Activated B cell treated with CpG ODN at 0.5 μM for 24 hours (primary cell): ENCODE data around the gene ZC3H13. TPM values are rescaled to one million over a fixed set of nuclear protein-coding genes. Genes with fewer than 3 reads are reported as not detected.

ENCODE experiments used
- ATAC-seq: fragments of 200-7000 bp; cut with Tn5 transposase; one replicate; pipeline ENCODE4 v1.10.0; 2021; ENCODE audit warnings: low read depth, mild to moderate bottlenecking, moderate library complexity
- CTCF ChIA-PET: fragments of 350-600 bp; sonication (Branson Sonifier 250); formaldehyde crosslinking; loops from one replicate; lab custom pipeline; 2021; ENCODE audit warnings: antibody characterized with exemption; lab: Charles Lee
- POLR2A ChIA-PET: fragments of 350-600 bp; sonication (Branson Sonifier 250); formaldehyde crosslinking; loops from one replicate; lab custom pipeline; 2021; ENCODE audit warnings: antibody characterized with exemption; lab: Charles Lee
- DNase-seq: peaks from one replicate; pipeline ENCODE4 v3.0.0; 2022
- H3K27ac Mint-ChIP-seq: one replicate; pipeline ENCODE4 v1.8.0; 2020; ENCODE audit warnings: mixed read lengths
- H3K27me3 Mint-ChIP-seq: one replicate; pipeline ENCODE4 v1.8.0; 2021; ENCODE audit warnings: mixed read lengths
- H3K36me3 Mint-ChIP-seq: one replicate; pipeline ENCODE4 v1.8.0; 2021; ENCODE audit warnings: low read depth, mixed read lengths
- H3K4me1 Mint-ChIP-seq: one replicate; pipeline ENCODE4 v1.8.0; 2021; ENCODE audit warnings: mixed read lengths
- H3K4me3 Mint-ChIP-seq: one replicate; pipeline ENCODE4 v1.8.0; 2020; ENCODE audit warnings: mild to moderate bottlenecking, mixed read lengths
- H3K9me3 Mint-ChIP-seq: one replicate; pipeline ENCODE4 v1.8.0; 2020; ENCODE audit warnings: mixed read lengths
- intact Hi-C: fragments of 100-400 bp; cut with micrococcal nuclease; formaldehyde crosslinking; loops from one replicate; pipeline ENCODE4 v1.15.1; 2024
- total RNA-seq: library from RNA; stranded (reverse); gene quantifications from 2 replicates; pipeline ENCODE4 v1.2.3, GENCODE V29; 2022
- TF ChIP-seq, protein P1 (sequence below): fragments of 200-600 bp; IDR thresholded peaks from one replicate; pipeline ENCODE4 v1.8.0; 2022; ENCODE audit warnings: antibody characterized with exemption, mild to moderate bottlenecking

Gene ZC3H13
- total RNA-seq, 1 donor from 2014 or later = 48.7 TPM

DNA sequence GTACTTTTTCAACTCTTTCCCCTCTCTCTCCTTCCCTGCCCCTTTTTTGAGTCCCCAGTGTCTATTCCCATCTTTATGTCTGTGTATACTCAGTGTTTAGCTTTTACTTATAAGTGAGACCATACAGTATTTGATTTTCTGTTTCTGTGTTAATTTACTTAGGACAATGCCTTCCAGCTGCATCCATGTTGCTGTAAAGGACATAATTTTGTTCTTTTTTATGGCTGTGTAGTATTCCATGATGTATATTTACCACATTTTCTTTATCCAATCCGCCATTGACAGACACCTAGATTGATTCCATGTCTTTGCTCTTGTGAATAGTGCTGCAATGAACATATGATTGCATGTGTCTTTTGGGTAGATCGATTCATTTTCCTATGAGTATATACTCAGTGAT lies 10.7 kb upstream of the ZC3H13 start:
- ChIA-PET CTCF (no interaction called here), POLR2A (no interaction called here)
- TF ChIP-seq, protein P1, sequence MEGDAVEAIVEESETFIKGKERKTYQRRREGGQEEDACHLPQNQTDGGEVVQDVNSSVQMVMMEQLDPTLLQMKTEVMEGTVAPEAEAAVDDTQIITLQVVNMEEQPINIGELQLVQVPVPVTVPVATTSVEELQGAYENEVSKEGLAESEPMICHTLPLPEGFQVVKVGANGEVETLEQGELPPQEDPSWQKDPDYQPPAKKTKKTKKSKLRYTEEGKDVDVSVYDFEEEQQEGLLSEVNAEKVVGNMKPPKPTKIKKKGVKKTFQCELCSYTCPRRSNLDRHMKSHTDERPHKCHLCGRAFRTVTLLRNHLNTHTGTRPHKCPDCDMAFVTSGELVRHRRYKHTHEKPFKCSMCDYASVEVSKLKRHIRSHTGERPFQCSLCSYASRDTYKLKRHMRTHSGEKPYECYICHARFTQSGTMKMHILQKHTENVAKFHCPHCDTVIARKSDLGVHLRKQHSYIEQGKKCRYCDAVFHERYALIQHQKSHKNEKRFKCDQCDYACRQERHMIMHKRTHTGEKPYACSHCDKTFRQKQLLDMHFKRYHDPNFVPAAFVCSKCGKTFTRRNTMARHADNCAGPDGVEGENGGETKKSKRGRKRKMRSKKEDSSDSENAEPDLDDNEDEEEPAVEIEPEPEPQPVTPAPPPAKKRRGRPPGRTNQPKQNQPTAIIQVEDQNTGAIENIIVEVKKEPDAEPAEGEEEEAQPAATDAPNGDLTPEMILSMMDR = no peak
- no peak overlapping the region for H3K4me3 Mint-ChIP-seq
- no peaks in the 10 kb centered on the region for H3K27me3 Mint-ChIP-seq
- DNase-seq (no peak), ATAC-seq (no peak)
- H3K9me3 Mint-ChIP-seq = peaks cover 5% of the 10 kb centered on the region
- H3K4me1 Mint-ChIP-seq = no peaks in the 10 kb centered on the region
- H3K27ac Mint-ChIP-seq = no peak overlapping the region
- intact Hi-C loops = no loop called here
- no peaks in the 10 kb centered on the region for H3K36me3 Mint-ChIP-seq

- H3K27ac Mint-ChIP-seq = no peak overlapping the region
- H3K9me3 Mint-ChIP-seq = peaks cover 5% of the 10 kb centered on the region
- no peaks in the 10 kb centered on the region for H3K36me3 Mint-ChIP-seq
- no peaks in the 10 kb centered on the region for H3K27me3 Mint-ChIP-seq
- DNase-seq = no peak
- intact Hi-C loops = no loop called here
- CTCF ChIA-PET = no interaction called here
- H3K4me1 Mint-ChIP-seq = no peaks in the 10 kb centered on the region
- POLR2A ChIA-PET = no interaction called here
- no peak overlapping the region for H3K4me3 Mint-ChIP-seq
- TF ChIP-seq, protein P1 = no peak
- ATAC-seq = no peak
These were observed 9.6 kb upstream of the ZC3H13 start for GRCh38 chr13:46062185-46062584.

DNA sequence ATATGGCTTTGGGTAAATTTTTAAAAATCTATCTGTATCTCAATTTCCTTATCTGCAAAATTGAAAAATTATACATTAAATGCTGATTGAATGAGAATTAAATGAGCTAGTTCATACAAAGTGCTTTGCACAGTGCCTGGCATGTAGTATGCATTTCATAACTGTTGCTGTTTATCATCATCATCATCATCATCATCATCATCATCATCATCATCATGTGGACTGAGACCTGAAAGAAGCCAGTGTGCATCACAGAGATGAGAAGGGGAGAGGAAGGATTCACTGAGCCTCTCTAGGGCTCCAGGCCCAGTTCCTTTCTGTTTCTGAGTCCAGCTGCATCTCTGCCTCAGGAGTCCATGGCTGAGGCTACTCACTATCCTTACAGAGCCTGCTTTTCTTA lies 6.9 kb upstream of the ZC3H13 start:
- ATAC-seq = no peak
- peaks cover 1% of the 10 kb centered on the region for H3K27me3 Mint-ChIP-seq
- H3K9me3 Mint-ChIP-seq = peaks cover 5% of the 10 kb centered on the region
- H3K4me3 Mint-ChIP-seq = no peak overlapping the region
- intact Hi-C loops = loop anchor here (10.0 kb wide), 1 partner anchor 1485 kb away; the partner anchor contains the start of gene TSC22D1
- TF ChIP-seq, protein P1 = no peak
- no peaks in the 10 kb centered on the region for H3K36me3 Mint-ChIP-seq
- H3K27ac Mint-ChIP-seq = no peak overlapping the region
- H3K4me1 Mint-ChIP-seq = no peaks in the 10 kb centered on the region
- no peak for DNase-seq
- CTCF ChIA-PET = no interaction called here
- POLR2A ChIA-PET = no interaction called here

- POLR2A ChIA-PET = no interaction called here
- CTCF ChIA-PET = no interaction called here
- Mint-ChIP-seq H3K4me3 (no peak overlapping the region), H3K4me1 (peaks cover 4% of the 10 kb centered on the region), H3K36me3 (no peaks in the 10 kb centered on the region), H3K27ac (no peak overlapping the region), H3K27me3 (peaks cover 1% of the 10 kb centered on the region), H3K9me3 (peaks cover 2% of the 10 kb centered on the region)
- no peak for ATAC-seq
- TF ChIP-seq, protein P1 = no peak
- intact Hi-C loops = loop anchor here (10.0 kb wide), 1 partner anchor 1483 kb away; the partner anchor contains the start of gene TSC22D1
- DNase-seq = no peak
These were observed 5.7 kb upstream of the ZC3H13 start for GRCh38 chr13:46058268-46058667.

GRCh38 chr13:46057256-46058015 lies 4.9 kb upstream of the ZC3H13 start:
- intact Hi-C loops = loop anchor here (10.0 kb wide), 1 partner anchor 1483 kb away; the partner anchor contains the start of gene TSC22D1
- H3K36me3 Mint-ChIP-seq = peaks cover 5% of the 10 kb centered on the region
- H3K9me3 Mint-ChIP-seq = no peaks in the 10 kb centered on the region
- H3K4me1 Mint-ChIP-seq = peaks cover 12% of the 10 kb centered on the region
- ChIA-PET POLR2A (no interaction called here), CTCF (no interaction called here)
- H3K4me3 Mint-ChIP-seq = no peak overlapping the region
- peaks cover 1% of the 10 kb centered on the region for H3K27me3 Mint-ChIP-seq
- TF ChIP-seq, protein P1 = no peak
- no peak overlapping the region for H3K27ac Mint-ChIP-seq
- DNase-seq (no peak), ATAC-seq (no peak)
